HG03432 (cell line): ENCODE results near the gene RASGRF2.
"Not testable (repeated sequence)": the region's sequence is repeated elsewhere in the genome, so short reads cannot be mapped to it uniquely, and the experiment has no call there.

ENCODE experiments used
- ATAC-seq: cut with Tn5 transposase; IDR thresholded peaks from one replicate; pipeline ENCODE4 v1.9.1; 2021; ENCODE audit warnings: mild to moderate bottlenecking, moderate library complexity; ENCODE audit not compliant: unreplicated experiment

The RASGRF2 gene

GRCh38 chr5:81268521-81269196 is 308.5 kb downstream of the RASGRF2 start:
- ATAC-seq = no peak

GRCh38 chr5:81269751-81270393 is 309.7 kb downstream of the RASGRF2 start:
- no peak for ATAC-seq

GRCh38 chr5:81270394-81271027 is 310.3 kb downstream of the RASGRF2 start:
- not testable (repeated sequence) for ATAC-seq
